GM19193 (cell line): ENCODE results near the gene TNS4.

Experiments used
- POLR2A ChIP-seq: IDR thresholded peaks from 4 replicates; pipeline ENCODE4 v1.6.1; 2011; ENCODE audit not compliant: insufficient read depth, insufficient read length; ENCODE audit errors: extremely low read depth

The TNS4 gene

DNA sequence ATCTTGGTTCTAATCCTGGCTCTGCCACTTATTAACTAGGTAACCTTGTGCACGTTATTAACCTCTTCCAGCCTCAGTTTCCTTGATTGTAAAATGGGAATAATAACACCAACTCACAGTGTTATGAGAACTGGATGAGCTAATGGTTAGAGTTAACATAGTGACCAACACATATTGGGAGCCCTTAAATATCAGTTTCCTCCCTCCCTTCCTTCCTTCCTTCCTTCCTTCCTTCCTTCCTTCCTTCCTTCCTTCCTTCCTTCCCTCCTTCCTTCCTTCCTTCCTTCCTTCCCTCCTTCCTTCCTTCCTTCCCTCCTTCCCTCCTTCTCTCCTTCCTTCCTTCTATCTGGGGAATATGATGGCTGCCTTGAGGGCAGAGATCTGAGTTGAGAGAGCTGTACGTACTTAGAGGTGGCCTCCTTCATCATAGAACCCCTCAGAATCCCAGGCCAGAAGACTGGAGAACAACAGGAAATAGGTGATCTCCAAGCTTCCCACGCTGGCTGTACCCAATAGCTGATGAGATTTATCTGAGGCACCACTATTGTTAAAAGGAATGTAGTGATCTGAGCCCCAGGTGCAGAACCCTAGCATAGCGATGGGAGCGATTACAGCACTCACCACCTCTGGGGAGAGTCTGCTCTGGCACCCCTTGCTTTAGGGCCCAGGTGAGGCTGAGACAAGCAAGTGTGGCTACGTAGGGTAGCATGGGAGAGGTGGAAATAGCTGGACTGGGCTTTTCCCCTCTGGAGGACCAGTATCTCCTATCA is 37.7 kb upstream of the TNS4 start:
- no peak for TF ChIP-seq POLR2A

DNA sequence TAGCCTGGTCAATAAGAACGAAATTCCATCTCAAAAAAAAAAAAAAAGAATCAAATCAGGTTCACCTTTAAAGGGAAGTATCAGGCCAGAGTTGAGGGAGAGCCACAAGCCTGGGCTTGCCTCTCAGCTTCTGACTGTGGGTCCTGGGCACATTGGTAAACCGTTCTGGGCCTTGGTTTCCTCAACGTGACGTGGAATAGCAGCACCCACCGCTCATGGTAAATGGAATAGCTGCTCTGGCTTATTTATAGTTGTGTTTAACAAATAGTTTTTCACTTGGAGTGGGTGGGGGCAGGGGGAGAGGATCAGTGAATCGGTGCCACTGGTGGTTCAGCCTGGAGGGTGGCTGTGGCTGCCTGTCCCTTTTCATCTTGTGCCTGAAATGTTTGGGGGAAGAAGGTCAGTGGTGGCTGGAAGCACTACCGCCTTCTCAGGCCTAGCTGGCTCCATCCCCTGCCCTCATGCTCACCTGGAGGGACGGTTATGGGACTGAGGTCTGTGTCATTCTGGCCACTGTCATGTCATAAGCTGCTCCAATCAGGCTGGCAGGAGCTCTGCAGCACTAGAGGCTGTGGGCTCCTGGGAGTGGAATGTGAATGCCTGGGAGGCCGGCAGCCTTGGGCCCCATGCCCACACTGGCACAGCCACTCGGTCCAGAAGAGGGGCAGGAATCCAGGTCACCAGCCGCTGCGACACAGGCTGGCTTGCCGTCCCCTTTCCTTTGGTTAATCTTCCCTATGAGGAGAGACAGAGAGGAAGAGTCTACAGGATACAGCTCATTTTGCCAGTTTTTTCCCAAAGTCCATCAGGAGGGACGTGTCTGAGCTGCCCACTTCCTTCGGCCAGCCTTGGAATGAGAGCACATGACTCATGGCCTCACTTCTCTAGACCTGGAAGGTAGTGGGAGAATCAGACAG is 36.9 kb upstream of the TNS4 start:
- no peak for TF ChIP-seq POLR2A

DNA sequence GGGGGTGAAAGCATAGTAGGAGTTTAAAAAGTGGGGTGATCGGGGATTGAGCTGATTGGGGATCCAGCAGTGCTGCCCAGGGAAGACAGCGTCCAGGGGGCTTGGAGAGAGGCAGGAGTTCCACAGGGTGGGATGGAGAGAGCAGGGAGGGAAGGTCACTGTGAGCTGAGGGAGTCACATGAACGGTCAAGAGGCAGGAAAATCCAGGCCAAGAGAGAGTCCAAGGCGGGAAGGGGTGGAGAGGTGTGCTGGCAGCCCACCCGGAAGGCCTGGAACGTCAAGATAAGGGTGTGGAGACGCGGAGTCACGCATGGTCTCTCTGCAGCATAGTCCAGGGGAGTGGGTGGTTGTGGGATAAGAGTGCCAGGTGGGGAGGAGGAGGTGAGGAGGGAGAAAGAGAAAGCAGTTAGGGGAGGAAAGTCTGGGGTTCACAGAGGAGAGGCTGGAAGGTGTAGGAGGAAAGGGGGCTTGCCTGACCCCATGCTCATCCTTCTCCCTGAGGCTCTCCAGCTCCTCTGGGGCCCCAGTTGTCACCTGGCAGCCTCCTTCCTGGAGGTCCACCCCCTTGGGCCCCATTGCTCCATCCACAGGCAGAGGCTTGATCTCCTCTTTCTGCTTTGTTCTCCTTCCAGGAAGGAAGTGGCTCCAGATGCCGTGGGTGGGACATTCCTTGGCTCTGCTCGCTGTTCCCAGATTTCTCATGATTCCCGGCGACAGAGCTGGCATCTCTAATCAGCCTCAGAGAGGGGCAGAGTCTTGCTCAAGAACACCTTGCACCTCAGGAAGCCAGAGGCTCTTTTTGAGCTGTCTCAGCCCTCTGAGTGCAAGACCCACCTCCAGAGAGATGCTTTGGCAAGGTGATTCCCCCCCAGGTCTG is 35.1 kb upstream of the TNS4 start:
- no peak for TF ChIP-seq POLR2A

DNA sequence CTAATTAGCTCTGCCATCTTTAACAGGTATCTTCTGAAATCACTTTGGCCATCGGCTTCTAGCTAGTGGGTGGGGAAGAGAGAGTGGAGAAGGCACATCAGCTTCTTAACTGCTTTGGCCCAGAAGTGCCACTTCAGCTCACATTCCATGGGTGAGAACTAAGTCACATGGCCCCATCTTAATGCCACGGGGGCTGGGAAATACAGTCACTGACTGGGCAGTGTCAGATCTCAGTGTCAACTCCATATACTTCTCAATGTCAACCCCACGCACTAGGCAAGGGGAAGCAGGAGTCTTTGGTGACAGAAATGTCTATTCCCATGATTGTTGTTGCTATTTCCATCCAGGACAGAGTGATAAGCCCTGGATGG is 34.5 kb upstream of the TNS4 start:
- TF ChIP-seq POLR2A = no peak

DNA sequence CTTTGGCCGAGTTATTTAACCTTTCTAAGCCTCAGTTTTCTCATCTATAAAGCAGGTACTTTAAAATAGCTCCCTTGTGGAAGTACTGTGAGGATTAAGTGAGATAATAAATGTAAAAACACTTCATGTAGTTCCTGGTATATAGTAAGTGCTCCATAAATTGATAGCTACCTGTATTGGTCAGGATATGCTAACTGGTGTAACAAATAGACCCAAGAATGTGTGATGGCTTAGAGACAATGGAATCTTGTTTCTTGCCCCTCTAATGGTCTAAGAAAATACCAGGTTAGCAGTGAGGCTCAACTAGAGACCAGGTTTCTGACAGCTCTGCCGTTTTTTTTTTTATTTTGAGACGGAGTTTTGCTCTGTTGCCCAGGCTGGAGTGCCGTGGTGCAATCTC is 34.0 kb upstream of the TNS4 start:
- no peak for TF ChIP-seq POLR2A

DNA sequence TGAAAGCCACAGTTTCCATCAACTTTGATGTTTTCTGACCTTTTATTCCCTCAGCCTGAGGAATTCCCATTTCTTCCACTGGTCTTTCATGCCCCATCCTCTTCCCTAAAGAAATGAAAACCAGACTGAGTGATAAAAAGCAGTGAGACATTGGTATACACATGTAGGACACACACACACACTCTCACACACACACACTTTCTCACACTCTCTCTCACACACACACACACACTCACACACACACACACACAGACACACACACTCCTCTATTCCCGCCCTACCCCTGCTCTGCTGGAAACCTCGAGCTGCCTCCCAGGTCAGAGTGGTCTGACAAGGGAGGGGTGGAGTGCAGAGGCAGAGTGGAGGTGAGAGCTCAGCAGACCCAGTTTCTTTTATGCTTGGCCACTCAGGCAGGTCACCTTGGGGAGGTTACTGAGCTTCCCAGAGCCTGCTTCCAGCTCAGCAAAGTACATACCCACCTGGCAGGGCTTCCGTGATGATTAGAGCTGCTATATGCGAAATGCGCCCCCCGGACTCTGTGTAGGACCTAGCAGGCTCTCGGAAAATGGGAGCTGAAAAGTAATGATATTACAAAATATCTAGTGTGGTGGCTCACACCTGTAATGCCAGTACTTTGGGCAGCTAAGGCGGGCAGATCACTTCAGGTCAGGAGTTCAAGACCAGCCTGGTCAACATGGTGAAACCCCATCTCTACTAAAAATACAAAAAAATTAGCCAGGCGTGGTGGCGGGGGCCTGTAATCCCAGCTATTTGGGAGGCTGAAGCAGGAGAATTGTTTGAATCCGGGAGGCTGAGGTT is 33.2 kb upstream of the TNS4 start:
- TF ChIP-seq POLR2A = no peak

DNA sequence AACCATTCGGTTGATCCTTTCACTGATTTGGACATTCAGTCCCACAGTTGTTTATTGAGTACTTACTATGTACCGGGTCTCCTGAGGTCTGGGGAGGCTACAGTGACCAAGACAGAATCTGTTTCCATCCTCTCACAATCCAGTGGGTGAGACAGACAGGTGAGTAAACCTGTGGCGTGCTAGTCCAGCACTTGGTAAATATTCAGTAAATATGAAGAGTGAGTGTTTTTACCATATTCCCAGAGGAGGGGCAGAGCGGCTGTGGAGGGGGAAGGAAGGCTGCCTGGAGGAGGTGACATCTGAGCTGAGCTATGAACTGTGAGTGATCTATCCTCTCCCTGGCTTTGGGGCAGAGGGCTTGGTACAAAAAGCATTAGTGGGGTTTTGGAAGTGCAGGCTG is 32.5 kb upstream of the TNS4 start:
- TF ChIP-seq POLR2A = no peak

DNA sequence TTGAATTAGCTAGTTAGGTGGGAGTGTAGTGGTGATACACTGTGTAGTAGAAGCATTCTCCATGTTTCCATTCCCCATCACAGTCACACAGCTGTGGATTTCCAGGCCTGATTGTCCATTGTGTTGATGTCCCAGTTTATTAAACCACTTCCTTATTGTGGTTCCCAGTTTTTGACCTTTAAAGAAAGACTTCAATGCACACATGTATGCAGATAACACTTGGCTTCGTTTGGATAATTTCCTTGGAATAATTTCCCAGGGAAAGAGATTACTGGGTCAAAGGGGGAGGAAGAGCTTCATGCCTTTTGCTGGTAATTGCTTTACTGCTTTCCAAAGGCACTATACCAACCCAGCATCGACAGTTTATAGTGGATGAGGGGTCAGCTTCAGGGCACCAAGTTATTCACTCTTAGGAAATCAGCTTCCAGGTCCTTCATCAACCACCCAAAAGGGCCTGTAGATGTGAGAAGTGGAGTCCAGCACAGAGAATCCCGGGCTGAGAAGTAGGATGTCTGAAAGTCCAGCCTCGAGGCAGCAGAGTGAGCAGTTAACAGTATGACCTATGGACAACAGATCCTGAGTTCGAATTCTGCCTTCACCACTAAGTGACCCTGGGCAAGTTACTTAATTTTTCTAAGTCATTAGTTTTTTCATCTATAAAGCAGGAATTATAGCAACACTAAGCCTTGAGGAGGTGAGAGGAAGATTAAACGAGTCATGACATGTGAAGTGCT is 31.3 kb upstream of the TNS4 start:
- TF ChIP-seq POLR2A = no peak

DNA sequence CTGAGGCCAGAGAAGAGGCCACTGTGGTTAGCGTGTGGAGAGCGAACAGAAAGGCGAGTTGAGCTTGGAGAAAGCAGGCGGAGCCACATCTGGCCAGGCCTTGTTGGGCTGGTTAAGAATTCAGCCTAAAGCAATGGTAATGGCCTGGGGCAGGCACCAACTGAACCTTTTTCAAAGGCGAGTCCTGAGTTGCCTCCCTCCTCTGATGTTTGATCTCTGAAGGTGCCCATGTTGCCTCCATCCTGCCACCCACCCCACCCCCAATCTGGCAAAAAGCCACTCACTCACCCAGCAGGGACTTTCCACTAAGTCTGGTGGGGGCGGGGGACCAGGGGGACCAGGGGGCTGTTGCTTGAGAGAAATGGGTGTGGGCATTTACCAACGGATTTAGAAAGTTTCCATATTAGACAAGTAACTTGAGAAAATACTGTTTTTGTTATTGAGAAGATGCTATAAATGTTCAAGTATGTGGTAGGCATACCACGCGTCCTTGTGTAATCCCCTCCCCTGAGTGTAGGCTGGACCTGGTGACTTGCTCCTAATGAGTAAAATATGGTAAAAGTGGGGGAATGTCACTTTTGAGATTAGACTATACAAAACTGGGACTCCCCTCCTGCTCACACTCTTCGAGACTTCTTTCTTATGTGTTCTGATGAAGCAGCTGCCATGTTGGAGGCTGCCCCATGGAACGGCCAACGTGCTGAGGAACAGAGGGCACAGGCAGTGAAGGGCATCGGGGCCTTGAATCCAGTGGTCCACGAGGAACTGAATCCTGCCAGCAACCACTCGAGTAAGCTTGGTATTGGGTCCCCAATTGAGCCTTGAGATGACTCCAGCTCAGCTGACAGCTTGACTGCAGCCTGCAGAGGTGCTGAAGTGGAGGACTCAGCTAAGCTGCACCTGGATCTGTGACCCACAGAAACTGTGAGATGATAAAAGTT is 29.9 kb upstream of the TNS4 start:
- no peak for TF ChIP-seq POLR2A

DNA sequence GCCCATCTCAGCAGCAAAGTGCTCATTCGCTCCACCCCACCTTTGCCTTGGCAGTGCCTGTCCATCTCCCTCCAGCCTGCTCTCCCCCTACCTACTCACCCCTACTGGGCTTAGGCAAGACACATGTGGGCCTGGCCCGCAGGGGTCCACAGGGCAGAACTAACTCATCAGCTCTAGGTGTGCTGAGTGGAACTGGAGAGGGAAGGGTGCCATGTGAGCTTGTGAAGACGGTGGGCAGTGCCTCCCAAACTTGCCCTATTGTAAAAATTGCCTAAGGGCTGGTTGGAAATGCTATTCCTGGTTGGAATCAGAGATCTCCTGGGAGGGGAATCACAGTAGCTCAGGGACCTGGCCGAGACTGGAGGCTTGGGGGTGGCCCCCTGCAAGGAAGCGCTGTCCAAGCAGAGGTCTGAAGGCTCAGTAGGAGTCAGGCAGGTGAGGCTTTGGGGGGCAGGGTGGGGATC is 29.1 kb upstream of the TNS4 start:
- no peak for TF ChIP-seq POLR2A

DNA sequence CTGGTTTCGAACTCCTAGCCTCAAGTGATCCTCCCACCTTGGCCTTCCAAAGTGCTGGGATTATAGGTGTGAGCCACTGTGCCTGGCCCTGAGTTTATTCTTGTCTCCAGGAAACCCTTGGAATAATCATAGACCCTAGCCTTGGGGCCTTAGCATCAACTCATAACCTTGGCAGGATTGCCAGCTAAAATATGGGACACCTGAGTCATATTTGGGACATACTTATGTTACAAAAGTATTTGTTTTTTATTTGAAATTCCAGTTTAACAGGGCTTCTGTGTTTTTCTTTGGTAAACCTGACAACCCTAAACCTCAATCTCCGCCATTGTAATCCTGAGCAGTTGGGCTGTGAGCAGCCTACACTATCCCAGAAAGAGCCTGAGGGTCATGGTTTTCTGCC is 28.6 kb upstream of the TNS4 start:
- no peak for TF ChIP-seq POLR2A

DNA sequence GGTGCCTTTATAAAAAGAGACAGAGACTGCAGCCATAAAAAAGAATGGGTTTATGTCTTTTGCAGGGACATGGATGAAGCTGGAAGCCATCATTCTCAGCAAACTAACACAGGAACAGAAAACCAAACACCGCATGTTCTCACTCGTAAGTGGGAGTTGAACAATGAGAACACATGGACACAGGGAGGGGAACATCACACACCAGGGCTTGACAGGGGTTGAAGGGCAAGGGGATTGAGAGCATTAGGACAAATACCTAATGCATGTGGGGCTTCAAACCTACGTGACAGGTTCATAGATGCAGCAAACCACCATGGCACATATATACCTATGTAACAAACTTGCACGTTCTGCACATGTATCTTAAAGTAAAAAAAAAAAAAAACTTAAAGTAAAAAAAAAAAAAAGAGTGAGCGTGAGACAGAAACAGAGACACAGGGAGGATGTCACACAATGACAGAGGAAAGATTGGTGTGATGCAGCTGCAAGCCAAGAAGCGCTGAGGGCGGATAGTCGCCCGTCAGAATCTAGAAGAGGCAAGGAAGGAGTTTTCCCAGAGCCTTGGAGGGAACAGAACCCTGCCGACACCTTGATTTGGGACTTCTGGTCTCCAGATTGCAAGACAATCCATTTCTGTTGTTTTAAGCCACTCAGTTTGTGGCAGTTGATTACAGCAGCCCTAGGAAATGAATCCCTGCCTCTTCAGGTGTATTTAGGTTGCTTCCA is 27.4 kb upstream of the TNS4 start:
- no peak for TF ChIP-seq POLR2A
